Measurements from ENCODE around the gene GPN1. TPM values are rescaled to one million over a fixed set of nuclear protein-coding genes. Genes with fewer than 3 reads are reported as not detected.
"Not testable (repeated sequence)": the region's sequence is repeated elsewhere in the genome, so short reads cannot be mapped to it uniquely, and the experiment has no call there.

Gene GPN1
- total RNA-seq, 1 experiment from 2014 or later = 61.1 TPM

DNA sequence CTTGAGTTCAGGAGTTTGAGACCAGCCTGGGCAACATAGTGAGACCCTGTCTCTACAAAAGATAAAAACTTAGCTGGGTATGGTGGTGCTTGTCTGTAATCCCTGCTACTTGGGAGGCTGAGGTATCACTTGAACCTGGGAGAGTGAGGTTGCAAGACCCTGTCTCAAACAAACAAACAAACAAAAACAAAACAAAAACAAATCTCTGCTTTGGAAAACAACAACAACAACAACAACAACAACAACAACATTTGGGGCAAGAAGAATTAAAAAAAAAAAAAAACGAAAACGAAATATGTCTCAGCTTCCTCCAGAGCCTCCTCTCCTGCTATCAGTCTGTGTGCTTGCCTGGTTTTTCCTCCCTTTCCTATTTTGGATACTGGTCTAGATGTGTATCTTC is 51.7 kb downstream of the GPN1 start:
- Histone ChIP-seq H3K36me3 (ENCODE audit: insufficient read depth, low read length, poor library complexity, severe bottlenecking) (peaks cover 48% of the 10 kb centered on the region), H3K9me3 (ENCODE audit: low read depth, low read length, poor library complexity, severe bottlenecking) (no peaks in the 10 kb centered on the region), H3K27me3 (replicated peaks; ENCODE audit: insufficient read depth, low read depth, low read length, poor library complexity) (no peaks in the 10 kb centered on the region), H3K4me3 (ENCODE audit: low read depth, low read length, poor library complexity, severe bottlenecking) (no peak overlapping the region), H3K4me1 (ENCODE audit: insufficient read depth, low read length, poor library complexity, severe bottlenecking) (peaks cover 6% of the 10 kb centered on the region), H3K27ac (ENCODE audit: low read depth, low read length, poor library complexity, severe bottlenecking) (no peak overlapping the region)
- ChIA-PET POLR2A (ENCODE audit: low non-redundant PET) (no interaction called here), CTCF (no interaction called here)
- intact Hi-C loops (cut with micrococcal nuclease; ENCODE audit: unreplicated experiment) = no loop called here
- no peak for DNase-seq (ENCODE audit: low spot score)
- TF ChIP-seq, protein P1, sequence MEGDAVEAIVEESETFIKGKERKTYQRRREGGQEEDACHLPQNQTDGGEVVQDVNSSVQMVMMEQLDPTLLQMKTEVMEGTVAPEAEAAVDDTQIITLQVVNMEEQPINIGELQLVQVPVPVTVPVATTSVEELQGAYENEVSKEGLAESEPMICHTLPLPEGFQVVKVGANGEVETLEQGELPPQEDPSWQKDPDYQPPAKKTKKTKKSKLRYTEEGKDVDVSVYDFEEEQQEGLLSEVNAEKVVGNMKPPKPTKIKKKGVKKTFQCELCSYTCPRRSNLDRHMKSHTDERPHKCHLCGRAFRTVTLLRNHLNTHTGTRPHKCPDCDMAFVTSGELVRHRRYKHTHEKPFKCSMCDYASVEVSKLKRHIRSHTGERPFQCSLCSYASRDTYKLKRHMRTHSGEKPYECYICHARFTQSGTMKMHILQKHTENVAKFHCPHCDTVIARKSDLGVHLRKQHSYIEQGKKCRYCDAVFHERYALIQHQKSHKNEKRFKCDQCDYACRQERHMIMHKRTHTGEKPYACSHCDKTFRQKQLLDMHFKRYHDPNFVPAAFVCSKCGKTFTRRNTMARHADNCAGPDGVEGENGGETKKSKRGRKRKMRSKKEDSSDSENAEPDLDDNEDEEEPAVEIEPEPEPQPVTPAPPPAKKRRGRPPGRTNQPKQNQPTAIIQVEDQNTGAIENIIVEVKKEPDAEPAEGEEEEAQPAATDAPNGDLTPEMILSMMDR (conservative IDR thresholded peaks at IDR 0.05; ENCODE audit: low read depth, low read length) = no peak
- no TSS peak for BruUV-seq (replicated peaks)

DNA sequence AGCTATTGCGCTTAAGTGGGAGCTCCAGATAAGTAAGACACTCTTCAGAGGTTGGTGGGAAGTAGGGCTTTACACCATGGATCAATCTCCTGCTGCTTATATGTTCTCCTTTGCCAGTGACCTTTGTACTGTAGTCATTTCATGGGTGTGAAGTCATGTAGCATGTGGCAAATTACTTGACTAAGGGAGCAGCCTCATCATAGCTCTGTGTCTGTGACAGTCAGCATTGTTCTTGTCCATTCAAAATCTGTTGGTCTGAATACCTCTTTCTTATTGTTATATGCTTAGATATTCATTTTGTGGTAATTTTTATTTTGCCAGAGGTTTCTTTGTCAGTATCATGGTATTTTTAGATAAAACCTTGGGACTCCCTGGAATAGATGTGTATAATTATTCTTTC is 53.0 kb downstream of the GPN1 start:
- no peak for TF ChIP-seq EZH2 (IDR thresholded peaks at IDR 0.05; ENCODE audit: borderline replicate concordance, low read depth, low read length, poor library complexity, severe bottlenecking)
- TF ChIP-seq, protein P1 (conservative IDR thresholded peaks at IDR 0.05; ENCODE audit: low read depth, low read length) = no peak
- no peak overlapping the region for H3K27ac ChIP-seq (ENCODE audit: low read depth, low read length, poor library complexity, severe bottlenecking)
- peaks cover 40% of the 10 kb centered on the region for H3K36me3 ChIP-seq (ENCODE audit: insufficient read depth, low read length, poor library complexity, severe bottlenecking)
- ChIA-PET POLR2A (ENCODE audit: low non-redundant PET) (no interaction called here), CTCF (interaction anchor here (0.6 to 1.4 kb wide), 3 partner anchors 8 to 593 kb away, joined by 3 to 5 read pairs (median 3); partner anchors contain the start of gene SUPT7L)
- peaks cover 6% of the 10 kb centered on the region for H3K4me1 ChIP-seq (ENCODE audit: insufficient read depth, low read length, poor library complexity, severe bottlenecking)
- H3K4me3 ChIP-seq (ENCODE audit: low read depth, low read length, poor library complexity, severe bottlenecking) = no peak overlapping the region
- H3K9me3 ChIP-seq (ENCODE audit: low read depth, low read length, poor library complexity, severe bottlenecking) = no peaks in the 10 kb centered on the region
- DNase-seq (ENCODE audit: low spot score) = no peak
- no peaks in the 10 kb centered on the region for H3K27me3 ChIP-seq (replicated peaks; ENCODE audit: insufficient read depth, low read depth, low read length, poor library complexity)
- intact Hi-C loops (cut with micrococcal nuclease; ENCODE audit: unreplicated experiment) = no loop called here
- BruUV-seq (replicated peaks) = no TSS peak

DNA sequence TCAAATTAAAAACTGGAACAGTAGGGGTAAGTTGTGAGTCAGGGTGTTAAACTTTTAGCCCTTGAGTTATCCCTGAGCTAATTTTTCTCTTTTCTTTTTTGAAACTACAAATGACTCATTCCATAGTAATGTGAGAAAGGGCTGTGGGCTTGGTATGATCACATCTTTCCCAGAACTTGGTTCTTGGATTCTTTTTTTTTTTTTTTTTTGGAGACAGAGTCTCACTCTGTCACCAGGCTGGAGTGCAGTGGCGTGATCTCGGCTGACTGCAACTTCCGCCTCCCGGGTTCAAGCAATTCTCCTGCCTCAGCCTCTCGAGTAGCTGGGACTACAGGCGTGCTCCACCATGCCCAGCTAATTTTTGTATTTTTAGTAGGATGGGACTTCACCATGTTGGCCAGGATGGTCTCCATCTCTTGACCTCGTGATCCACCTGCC is 53.5 kb downstream of the GPN1 start:
- H3K9me3 ChIP-seq (ENCODE audit: low read depth, low read length, poor library complexity, severe bottlenecking); POLR2A ChIA-PET (ENCODE audit: low non-redundant PET); BruUV-seq (replicated peaks); H3K27ac ChIP-seq (ENCODE audit: low read depth, low read length, poor library complexity, severe bottlenecking); H3K4me3 ChIP-seq (ENCODE audit: low read depth, low read length, poor library complexity, severe bottlenecking); intact Hi-C loops (cut with micrococcal nuclease; ENCODE audit: unreplicated experiment); H3K27me3 ChIP-seq (replicated peaks; ENCODE audit: insufficient read depth, low read depth, low read length, poor library complexity); H3K4me1 ChIP-seq (ENCODE audit: insufficient read depth, low read length, poor library complexity, severe bottlenecking): not testable (repeated sequence)
- peaks cover 39% of the 10 kb centered on the region for H3K36me3 ChIP-seq (ENCODE audit: insufficient read depth, low read length, poor library complexity, severe bottlenecking)
- DNase-seq (ENCODE audit: low spot score) = peak; percentile 46
- CTCF ChIA-PET = interaction anchor here (0.6 to 1.5 kb wide), 4 partner anchors 9 to 603 kb away, joined by 3 to 5 read pairs (median 4); partner anchors contain the start of genes SUPT7L and ZNF513

DNA sequence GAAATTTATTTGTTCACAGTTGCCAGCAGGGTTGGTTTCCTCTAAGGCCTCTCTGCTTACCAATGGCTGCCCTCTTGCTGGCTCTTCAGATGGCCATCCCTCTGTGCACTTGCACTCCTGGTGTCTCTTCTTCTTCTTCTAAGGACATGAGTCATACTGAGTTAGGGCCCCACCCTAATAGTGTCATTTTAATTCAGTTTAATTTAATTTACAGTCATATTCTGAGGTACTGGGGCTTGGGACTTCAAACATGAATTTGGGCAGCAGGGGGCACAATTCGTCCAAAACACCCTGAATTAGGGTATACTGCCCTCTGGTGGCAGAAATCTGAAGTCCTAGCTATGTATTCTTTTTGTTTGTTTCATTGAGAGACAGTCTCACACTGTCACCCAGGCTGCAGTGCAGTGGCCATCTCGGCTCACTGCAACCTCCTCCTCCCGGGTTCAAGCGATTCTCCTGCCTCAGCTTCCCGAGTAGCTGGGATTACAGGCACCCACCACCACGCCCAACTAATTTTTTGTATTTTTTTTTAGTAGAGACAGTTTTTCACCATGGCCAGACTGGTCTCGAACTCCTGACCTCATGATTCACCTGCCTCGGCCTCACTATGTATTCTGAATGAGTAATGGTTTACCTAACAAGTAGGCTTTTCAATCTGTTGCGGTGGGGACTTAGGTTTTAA is 54.7 kb downstream of the GPN1 start:
- no peak for TF ChIP-seq EZH2 (IDR thresholded peaks at IDR 0.05; ENCODE audit: borderline replicate concordance, low read depth, low read length, poor library complexity, severe bottlenecking)
- TF ChIP-seq, protein P1 (conservative IDR thresholded peaks at IDR 0.05; ENCODE audit: low read depth, low read length) = peak; percentile 98
- Histone ChIP-seq H3K4me3 (ENCODE audit: low read depth, low read length, poor library complexity, severe bottlenecking) (no peak overlapping the region), H3K27ac (ENCODE audit: low read depth, low read length, poor library complexity, severe bottlenecking) (peak overlapping the region; percentile 2), H3K36me3 (ENCODE audit: insufficient read depth, low read length, poor library complexity, severe bottlenecking) (peaks cover 28% of the 10 kb centered on the region), H3K27me3 (replicated peaks; ENCODE audit: insufficient read depth, low read depth, low read length, poor library complexity) (no peaks in the 10 kb centered on the region), H3K9me3 (ENCODE audit: low read depth, low read length, poor library complexity, severe bottlenecking) (no peaks in the 10 kb centered on the region), H3K4me1 (ENCODE audit: insufficient read depth, low read length, poor library complexity, severe bottlenecking) (peaks cover 6% of the 10 kb centered on the region)
- CTCF ChIA-PET = interaction anchor here (0.5 to 1.5 kb wide), 10 partner anchors 10 to 713 kb away, joined by 3 to 4 read pairs (median 3); partner anchors contain the start of genes PPM1G, SUPT7L and ZNF513
- no TSS peak for BruUV-seq (replicated peaks)
- peak; percentile 96 for DNase-seq (ENCODE audit: low spot score)
- POLR2A ChIA-PET (ENCODE audit: low non-redundant PET) = no interaction called here
- intact Hi-C loops (cut with micrococcal nuclease; ENCODE audit: unreplicated experiment) = no loop called here

DNA sequence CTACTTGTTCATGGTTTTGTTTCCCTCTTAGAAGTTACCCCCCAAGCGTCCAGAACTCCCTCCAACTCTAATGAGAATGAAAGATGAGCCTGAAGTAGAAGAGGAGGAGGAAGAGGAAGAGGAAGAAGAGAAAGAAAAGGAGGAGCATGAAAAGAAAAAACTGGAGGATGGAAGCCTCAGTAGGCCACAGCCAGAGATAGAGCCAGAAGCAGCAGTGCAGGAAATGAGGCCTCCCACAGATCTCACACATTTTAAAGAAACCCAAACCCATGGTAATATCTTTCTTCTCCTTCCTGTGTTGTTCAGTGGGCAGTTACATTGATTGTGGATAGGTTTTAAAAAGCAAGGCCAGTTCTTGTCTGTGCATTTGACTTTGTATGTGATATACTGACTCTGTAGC is 56.2 kb downstream of the GPN1 start:
- H3K27me3 ChIP-seq (replicated peaks; ENCODE audit: insufficient read depth, low read depth, low read length, poor library complexity); DNase-seq (ENCODE audit: low spot score); H3K4me3 ChIP-seq (ENCODE audit: low read depth, low read length, poor library complexity, severe bottlenecking); intact Hi-C loops (cut with micrococcal nuclease; ENCODE audit: unreplicated experiment); H3K9me3 ChIP-seq (ENCODE audit: low read depth, low read length, poor library complexity, severe bottlenecking); H3K4me1 ChIP-seq (ENCODE audit: insufficient read depth, low read length, poor library complexity, severe bottlenecking); BruUV-seq (replicated peaks); CTCF ChIA-PET; H3K27ac ChIP-seq (ENCODE audit: low read depth, low read length, poor library complexity, severe bottlenecking); POLR2A ChIA-PET (ENCODE audit: low non-redundant PET): not testable (repeated sequence)
- peaks cover 28% of the 10 kb centered on the region for H3K36me3 ChIP-seq (ENCODE audit: insufficient read depth, low read length, poor library complexity, severe bottlenecking)

Data from A673 (cell line).